OCI-LY3 (cell line): ENCODE measurements around the gene ITGB6.

Source experiments
- H2AFZ ChIP-seq: fragments of 200-600, 300-600 bp; shearing (Covaris generic); 2 replicates; pipeline ENCODE4 v1.6.0; 2014; ENCODE audit warnings: antibody characterized with exemption, low read depth, low read length
- H3K27ac ChIP-seq: fragments of 200-600, 300-600 bp; sonication (generic); 2 replicates; pipeline ENCODE4 v1.5.1; 2014; ENCODE audit warnings: mild to moderate bottlenecking, low read length, moderate library complexity, mixed read lengths
- H3K27me3 ChIP-seq: fragments of 200-600, 300-600 bp; sonication (generic); 2 replicates; pipeline ENCODE4 v1.6.1; 2014; ENCODE audit warnings: low read depth, low read length, mixed read lengths
- H3K36me3 ChIP-seq: fragments of 200-600, 300-600 bp; sonication (generic); replicated peaks from 2 replicates; pipeline ENCODE3; 2014; ENCODE audit warnings: low read depth, low read length, mixed read lengths
- H3K4me1 ChIP-seq: fragments of 300-600, 200-600 bp; sonication (generic); 2 replicates; pipeline ENCODE4 v1.6.1; 2014; ENCODE audit warnings: low read length, mixed read lengths
- H3K4me2 ChIP-seq: fragments of 200-600, 300-600 bp; sonication (generic); 2 replicates; pipeline ENCODE4 v1.6.1; 2014; ENCODE audit warnings: low read length, mixed read lengths
- H3K4me3 ChIP-seq: fragments of 300-600, 200-600 bp; sonication (generic); 2 replicates; pipeline ENCODE4 v1.5.1; 2014; ENCODE audit warnings: antibody characterized with exemption, mild to moderate bottlenecking, low read length, moderate library complexity
- H3K79me2 ChIP-seq: fragments of 300-600, 200-600 bp; shearing (Covaris generic); 2 replicates; pipeline ENCODE4 v1.6.1; 2014; ENCODE audit warnings: mild to moderate bottlenecking, low read length, mixed read lengths
- H3K9ac ChIP-seq: fragments of 300-600, 200-600 bp; shearing (Covaris generic); 2 replicates; pipeline ENCODE4 v1.6.0; 2014; ENCODE audit warnings: mild to moderate bottlenecking, low read length, moderate library complexity
- H3K9me3 ChIP-seq: fragments of 200-600, 300-600 bp; shearing (Covaris generic); 2 replicates; pipeline ENCODE4 v1.6.1; 2014; ENCODE audit warnings: low read length, mixed read lengths; ENCODE audit not compliant: insufficient read depth
- H4K20me1 ChIP-seq: fragments of 200-600, 300-600 bp; sonication (generic); 2 replicates; pipeline ENCODE4 v1.6.1; 2016; ENCODE audit warnings: low read length, mixed read lengths; ENCODE audit not compliant: insufficient read depth
- CTCF ChIP-seq: fragments of 200-600, 300-600 bp; sonication (generic); IDR thresholded peaks from 2 replicates; pipeline ENCODE4 v1.5.1; 2014; ENCODE audit warnings: antibody characterized with exemption, low read length, low read depth
- EZH2phosphoT487 ChIP-seq: fragments of 200-600 bp; shearing (Covaris generic); IDR thresholded peaks from 2 replicates; pipeline ENCODE4 v1.6.1; 2018; ENCODE audit warnings: antibody characterized with exemption, mixed run types, low read depth

The ITGB6 gene

GRCh38 chr2:160207271-160207670, 7.2 kb upstream of the ITGB6 start:
- H3K36me3 ChIP-seq, result no peaks in the 10 kb centered on the region
- H3K27ac ChIP-seq, result no peak overlapping the region
- H3K27me3 ChIP-seq, result peaks cover 8% of the 10 kb centered on the region
- 0 out of 2 replicates have a peak, but pooled peaks cover 4% of the 10 kb centered on the region for H3K9me3 ChIP-seq
- no peak overlapping the region for H3K4me3 ChIP-seq
- H3K4me1 ChIP-seq, result peaks cover 49% of the 10 kb centered on the region
- no peaks in the 10 kb centered on the region for H3K79me2 ChIP-seq
- H3K4me2 ChIP-seq, result no peak overlapping the region
- H3K9ac ChIP-seq, result no peak overlapping the region
- H4K20me1 ChIP-seq, result no peaks in the 10 kb centered on the region
- TF ChIP-seq EZH2phosphoT487 (no peak), CTCF (no peak)
- no peak overlapping the region for H2AFZ ChIP-seq

- no peak overlapping the region for H3K4me2 ChIP-seq
- H4K20me1 ChIP-seq, result no peaks in the 10 kb centered on the region
- H3K9me3 ChIP-seq, result 0 out of 2 replicates have a peak, but pooled peaks cover 4% of the 10 kb centered on the region
- no peak overlapping the region for H3K4me3 ChIP-seq
- no peak overlapping the region for H3K9ac ChIP-seq
- TF ChIP-seq CTCF (no peak), EZH2phosphoT487 (no peak)
- no peaks in the 10 kb centered on the region for H3K27me3 ChIP-seq
- H2AFZ ChIP-seq, result no peak overlapping the region
- H3K36me3 ChIP-seq, result no peaks in the 10 kb centered on the region
- no peaks in the 10 kb centered on the region for H3K79me2 ChIP-seq
- peaks cover 56% of the 10 kb centered on the region for H3K4me1 ChIP-seq
- no peak overlapping the region for H3K27ac ChIP-seq
These were observed 6.4 kb upstream of the ITGB6 start for GRCh38 chr2:160206436-160206835.

GRCh38 chr2:160205505-160205904, 5.4 kb upstream of the ITGB6 start:
- H3K9ac ChIP-seq, result no peak overlapping the region
- no peak overlapping the region for H2AFZ ChIP-seq
- H3K9me3 ChIP-seq, result 0 out of 2 replicates have a peak, but pooled peaks cover 4% of the 10 kb centered on the region
- no peaks in the 10 kb centered on the region for H4K20me1 ChIP-seq
- H3K27me3 ChIP-seq, result no peaks in the 10 kb centered on the region
- peaks cover 50% of the 10 kb centered on the region for H3K4me1 ChIP-seq
- no peaks in the 10 kb centered on the region for H3K36me3 ChIP-seq
- H3K79me2 ChIP-seq, result no peaks in the 10 kb centered on the region
- TF ChIP-seq EZH2phosphoT487, result no peak
- no peak for TF ChIP-seq CTCF
- no peak overlapping the region for H3K4me2 ChIP-seq
- H3K27ac ChIP-seq, result no peak overlapping the region
- no peak overlapping the region for H3K4me3 ChIP-seq

GRCh38 chr2:160203422-160203821, 3.4 kb upstream of the ITGB6 start:
- Histone ChIP-seq H2AFZ (no peak overlapping the region), H3K9ac (no peak overlapping the region), H4K20me1 (no peaks in the 10 kb centered on the region), H3K4me2 (no peak overlapping the region), H3K9me3 (0 out of 2 replicates have a peak, but pooled peaks cover 4% of the 10 kb centered on the region), H3K27me3 (no peaks in the 10 kb centered on the region), H3K4me3 (no peak overlapping the region), H3K79me2 (no peaks in the 10 kb centered on the region), H3K36me3 (no peaks in the 10 kb centered on the region), H3K4me1 (peaks cover 31% of the 10 kb centered on the region), H3K27ac (no peak overlapping the region)
- TF ChIP-seq EZH2phosphoT487, result no peak
- no peak for TF ChIP-seq CTCF
